WERI-Rb-1 (cell line): Measurements from ENCODE around the gene CFAP69.

ENCODE experiments used
- DNase-seq: peaks from one replicate; pipeline ENCODE4 v3.0.0-alpha.2; 2020
- H3K27ac ChIP-seq: fragments of 250-450 bp; sonication (Bioruptor Pico); 2 replicates; pipeline ENCODE4 v1.5.1; 2020; ENCODE audit warnings: mild to moderate bottlenecking, moderate library complexity
- H3K27me3 ChIP-seq: fragments of 250-450 bp; sonication (Bioruptor Pico); 2 replicates; pipeline ENCODE4 v1.5.1; 2021; ENCODE audit warnings: mild to moderate bottlenecking, low read depth, moderate library complexity; ENCODE audit not compliant: insufficient read depth, severe bottlenecking
- H3K36me3 ChIP-seq: fragments of 250-450 bp; sonication (Bioruptor Pico); 2 replicates; pipeline ENCODE4 v1.5.1; 2020; ENCODE audit warnings: mild to moderate bottlenecking, moderate library complexity
- H3K4me3 ChIP-seq: 2 replicates; pipeline ENCODE4 v1.5.1; 2011; ENCODE audit warnings: low read depth, mild to moderate bottlenecking, control low read depth, low read length
- H3K9me3 ChIP-seq: fragments of 250-450 bp; sonication (Bioruptor Pico); 2 replicates; pipeline ENCODE4 v1.5.1; 2021; ENCODE audit warnings: mild to moderate bottlenecking, moderate library complexity; ENCODE audit not compliant: severe bottlenecking
- CTCF ChIP-seq: IDR thresholded peaks from 2 replicates; pipeline ENCODE4 v1.5.1; 2011; ENCODE audit warnings: low read depth, mild to moderate bottlenecking, control low read depth, inconsistent platforms, low read length

Gene CFAP69

GRCh38 chr7:90303241-90303640, 58.3 kb downstream of the CFAP69 start:
- Histone ChIP-seq H3K9me3 (no peaks in the 10 kb centered on the region), H3K27me3 (no peaks in the 10 kb centered on the region), H3K36me3 (no peaks in the 10 kb centered on the region), H3K27ac (no peak overlapping the region), H3K4me3 (no peak overlapping the region)
- TF ChIP-seq CTCF = no peak
- no peak for DNase-seq

- no peaks in the 10 kb centered on the region for H3K9me3 ChIP-seq
- DNase-seq = no peak
- H3K36me3 ChIP-seq = no peaks in the 10 kb centered on the region
- no peaks in the 10 kb centered on the region for H3K27me3 ChIP-seq
- no peak for TF ChIP-seq CTCF
- H3K4me3 ChIP-seq = no peak overlapping the region
- H3K27ac ChIP-seq = no peak overlapping the region
Measured at GRCh38 chr7:90309872-90310271, 64.9 kb downstream of the CFAP69 start.

- Histone ChIP-seq H3K36me3 (no peaks in the 10 kb centered on the region), H3K9me3 (no peaks in the 10 kb centered on the region), H3K27me3 (no peaks in the 10 kb centered on the region), H3K4me3 (no peak overlapping the region), H3K27ac (no peak overlapping the region)
- no peak for TF ChIP-seq CTCF
- no peak for DNase-seq
Measured at GRCh38 chr7:90311175-90311574, 66.2 kb downstream of the CFAP69 start.

- Histone ChIP-seq H3K27ac (no peak overlapping the region), H3K36me3 (no peaks in the 10 kb centered on the region), H3K9me3 (no peaks in the 10 kb centered on the region), H3K27me3 (no peaks in the 10 kb centered on the region), H3K4me3 (no peak overlapping the region)
- TF ChIP-seq CTCF = 0 out of 2 replicates have a peak, but pooled peaks have one; percentile 5
- no peak for DNase-seq
Measured at GRCh38 chr7:90312745-90313144, 67.8 kb downstream of the CFAP69 start.

- Histone ChIP-seq H3K36me3 (no peaks in the 10 kb centered on the region), H3K4me3 (no peak overlapping the region), H3K27ac (no peak overlapping the region), H3K27me3 (no peaks in the 10 kb centered on the region), H3K9me3 (no peaks in the 10 kb centered on the region)
- DNase-seq = no peak
- no peak for TF ChIP-seq CTCF
Measured at GRCh38 chr7:90313907-90314306, 68.9 kb downstream of the CFAP69 start.

- TF ChIP-seq CTCF = no peak
- no peak overlapping the region for H3K4me3 ChIP-seq
- H3K9me3 ChIP-seq = no peaks in the 10 kb centered on the region
- DNase-seq = no peak
- no peak overlapping the region for H3K27ac ChIP-seq
- H3K36me3 ChIP-seq = no peaks in the 10 kb centered on the region
- no peaks in the 10 kb centered on the region for H3K27me3 ChIP-seq
Measured at GRCh38 chr7:90320014-90320413, 75.0 kb downstream of the CFAP69 start.
